Activated gamma-delta T cell treated with Interleukin-2 at 50 U/mL for 16 hours (primary cell): ENCODE data around the gene ATP5MG.
A peak's percentile ranks its signal among the peaks of the same experiment; 100 is the strongest.
"Not testable (repeated sequence)": the region's sequence is repeated elsewhere in the genome, so short reads cannot be mapped to it uniquely, and the experiment has no call there.

Experiments used
- DNase-seq: peaks from one replicate; pipeline ENCODE4 v3.0.0-alpha.2; 2020

The ATP5MG gene, protein sequence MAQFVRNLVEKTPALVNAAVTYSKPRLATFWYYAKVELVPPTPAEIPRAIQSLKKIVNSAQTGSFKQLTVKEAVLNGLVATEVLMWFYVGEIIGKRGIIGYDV

DNA sequence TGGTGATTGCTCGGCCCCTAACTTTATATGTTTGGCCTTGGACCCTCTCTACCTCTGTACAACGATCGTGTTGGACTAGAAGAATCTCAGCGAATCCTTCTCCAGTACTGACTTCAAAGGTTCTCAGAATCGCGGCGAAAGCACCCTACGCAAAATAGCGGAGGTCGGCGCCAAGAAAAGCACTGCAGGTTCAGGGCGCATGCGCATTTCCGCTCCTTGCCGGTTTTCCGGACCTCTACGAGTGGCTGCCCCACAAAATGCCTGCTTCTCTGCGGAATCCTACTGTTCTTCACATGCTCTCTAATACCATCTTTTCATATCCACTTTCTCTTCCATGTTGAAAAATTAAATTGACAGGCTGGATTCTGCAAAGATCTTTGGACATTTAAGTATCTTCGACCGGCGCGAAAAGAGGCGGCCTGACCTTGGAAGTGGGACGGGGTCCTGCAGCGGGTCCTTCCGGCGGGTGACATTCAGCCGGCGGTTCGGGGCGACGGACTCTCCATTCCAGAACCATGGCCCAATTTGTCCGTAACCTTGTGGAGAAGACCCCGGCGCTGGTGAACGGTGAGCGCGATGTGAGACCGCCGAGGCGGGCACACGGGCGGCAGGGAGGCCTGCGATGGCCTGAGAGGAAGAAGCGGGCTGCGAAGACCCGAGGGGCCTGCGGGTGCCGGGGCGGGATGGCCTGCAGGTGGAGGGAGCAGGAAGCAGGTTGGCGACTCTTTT is at the start of gene ATP5MG:
ATP5MG (plus strand) TSS at position 456 of the 729 bp plus-strand sequence; CDS start at position 516, 60 bp downstream.
- peak; percentile 92 for DNase-seq

DNA sequence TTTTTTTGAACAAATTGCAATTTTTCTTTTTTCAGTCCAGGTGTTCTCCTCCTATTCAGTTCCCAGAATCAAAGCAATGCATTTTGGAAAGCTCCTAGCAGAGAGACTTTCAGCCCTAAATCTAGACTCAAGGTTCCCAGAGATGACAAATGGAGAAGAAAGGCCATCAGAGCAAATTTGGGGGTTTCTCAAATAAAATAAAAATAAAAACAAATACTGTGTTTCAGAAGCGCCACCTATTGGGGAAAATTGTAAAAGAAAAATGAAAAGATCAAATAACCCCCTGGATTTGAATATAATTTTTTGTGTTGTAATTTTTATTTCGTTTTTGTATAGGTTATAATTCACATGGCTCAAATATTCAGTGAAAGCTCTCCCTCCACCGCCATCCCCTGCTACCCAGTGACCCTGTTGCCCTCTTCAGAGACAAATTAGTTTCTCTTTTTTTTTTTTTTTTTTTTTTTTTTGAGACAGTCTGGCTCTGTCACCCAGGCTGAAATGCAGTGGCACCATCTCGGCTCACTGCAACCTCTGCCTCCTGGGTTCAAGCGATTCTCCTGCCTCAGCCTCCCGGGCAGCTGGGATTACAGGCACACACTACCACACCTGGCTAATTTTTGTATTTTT is 48.2 kb upstream of the ATP5MG start:
- no peak for DNase-seq

DNA sequence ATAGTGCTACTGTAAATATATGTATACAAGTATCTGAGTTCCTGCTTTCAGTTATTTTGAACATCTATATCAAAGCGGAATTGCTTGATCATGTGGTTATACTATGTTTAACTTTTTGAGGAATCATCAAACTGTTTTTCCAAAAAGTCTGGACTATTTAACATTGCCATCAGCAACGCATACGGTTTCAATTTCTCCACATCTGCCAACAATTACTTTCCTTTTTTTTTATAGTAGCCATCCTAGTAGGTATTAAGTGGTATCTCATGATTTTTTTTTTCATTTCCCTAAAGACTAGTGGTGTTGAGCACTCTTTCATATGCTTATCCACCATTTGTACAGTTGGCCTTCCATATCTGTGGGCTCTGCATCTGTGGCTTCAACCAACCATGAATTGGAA is 43.3 kb upstream of the ATP5MG start:
- no peak for DNase-seq

DNA sequence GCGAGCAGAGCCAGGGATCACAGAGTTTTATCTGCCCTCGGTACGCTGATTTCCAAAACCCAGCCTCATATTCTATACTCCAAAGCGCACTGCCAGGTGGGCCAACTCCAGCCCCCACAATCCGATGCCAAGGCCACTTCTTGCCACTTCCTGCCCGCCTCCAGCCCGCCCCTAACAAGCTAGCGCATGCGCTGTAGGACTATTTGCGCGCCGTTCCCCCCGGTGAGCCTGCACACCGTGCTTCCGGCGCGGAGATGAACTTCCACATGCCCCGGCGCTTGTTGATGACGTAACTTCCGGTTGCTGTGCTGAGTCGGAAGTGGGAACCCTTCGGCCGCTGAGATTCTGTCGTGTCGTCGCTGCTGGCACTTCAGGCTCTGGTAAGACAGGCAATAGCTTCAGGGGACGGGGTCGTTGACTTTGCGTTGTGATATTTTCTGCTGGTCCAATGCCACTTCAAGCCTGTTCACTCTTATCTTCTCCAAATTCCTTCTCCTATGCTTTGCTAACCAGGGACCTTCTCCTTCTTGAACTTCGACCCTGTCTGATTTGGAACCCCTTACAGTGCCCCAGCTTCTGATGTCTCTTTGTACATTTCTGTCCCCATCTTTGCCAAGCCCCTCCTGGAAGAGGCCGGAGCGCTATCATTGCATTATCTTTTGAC is 42.0 kb upstream of the ATP5MG start, which contains the start of gene UBE4A:
UBE4A (plus strand) TSS at position 306 of the 664 bp plus-strand sequence. CDS start 5,481 bp downstream, outside the sequence.
- peak; percentile 97 for DNase-seq

DNA sequence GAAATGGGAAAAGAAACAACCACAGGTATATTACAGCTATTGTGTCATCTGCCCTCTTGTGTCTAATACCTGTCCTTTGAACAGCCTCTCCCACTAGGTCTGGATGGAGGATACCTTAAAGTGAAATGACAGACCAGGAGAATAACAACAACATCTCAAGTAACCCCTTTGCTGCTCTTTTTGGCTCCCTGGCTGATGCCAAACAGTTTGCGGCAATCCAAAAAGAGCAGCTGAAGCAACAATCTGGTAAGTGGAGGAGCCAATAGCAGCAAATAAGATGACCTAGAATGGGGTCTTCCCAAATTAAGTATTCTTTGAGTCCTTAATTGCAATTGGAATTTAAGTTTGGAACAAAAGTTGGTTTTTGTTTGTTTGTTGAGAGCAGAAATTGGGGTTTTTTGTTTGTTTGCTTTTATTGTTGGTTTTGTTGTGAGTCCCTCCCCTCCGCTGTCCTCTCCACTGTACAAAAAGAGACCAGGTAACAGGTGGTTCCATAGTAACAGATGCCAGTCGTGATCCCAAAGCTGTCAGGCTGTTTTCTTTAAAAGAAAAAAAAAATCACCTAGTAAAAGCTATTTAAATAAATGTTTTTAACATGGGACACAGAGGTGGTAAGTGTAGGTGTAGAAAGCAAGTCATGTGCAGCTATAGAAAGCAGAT is 36.3 kb upstream of the ATP5MG start:
- DNase-seq = no peak

DNA sequence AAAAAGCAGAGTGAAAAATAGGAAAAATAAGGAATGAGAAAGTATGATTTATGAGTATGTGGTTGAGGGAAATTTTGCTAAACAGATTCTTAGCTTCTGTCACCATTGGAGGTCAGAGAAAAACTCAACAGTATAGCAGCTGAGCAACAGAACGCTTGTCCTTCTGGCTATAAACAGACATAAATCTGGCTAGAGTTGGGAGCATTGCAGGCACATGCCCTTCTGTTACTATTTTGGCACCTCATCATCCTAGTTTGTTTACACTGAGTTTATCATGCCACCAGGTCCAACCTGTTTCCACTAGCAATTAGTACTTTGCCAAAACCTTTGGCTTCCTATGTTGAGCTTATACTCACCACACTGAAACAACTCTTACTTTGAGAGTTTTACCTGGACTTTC is 35.1 kb upstream of the ATP5MG start:
- DNase-seq = no peak

DNA sequence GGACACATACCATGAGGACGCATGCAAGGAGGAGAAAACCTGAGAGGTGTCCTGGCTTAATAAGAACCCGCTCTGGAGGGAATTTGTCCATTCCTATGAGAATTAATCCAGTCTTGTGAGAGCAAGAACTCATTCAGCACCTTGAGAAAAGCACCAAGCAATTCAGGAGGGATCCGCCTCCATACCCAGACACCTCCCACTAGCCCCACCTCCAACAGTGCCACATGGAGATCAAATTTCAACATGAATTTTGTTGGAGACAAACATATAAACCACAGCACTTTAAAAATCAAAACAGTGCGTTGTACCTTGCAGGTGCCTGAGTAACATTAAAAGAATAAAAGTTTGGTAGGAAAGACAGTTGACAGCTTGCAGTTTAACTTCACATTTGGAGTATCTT is 30.6 kb upstream of the ATP5MG start:
- DNase-seq = no peak

DNA sequence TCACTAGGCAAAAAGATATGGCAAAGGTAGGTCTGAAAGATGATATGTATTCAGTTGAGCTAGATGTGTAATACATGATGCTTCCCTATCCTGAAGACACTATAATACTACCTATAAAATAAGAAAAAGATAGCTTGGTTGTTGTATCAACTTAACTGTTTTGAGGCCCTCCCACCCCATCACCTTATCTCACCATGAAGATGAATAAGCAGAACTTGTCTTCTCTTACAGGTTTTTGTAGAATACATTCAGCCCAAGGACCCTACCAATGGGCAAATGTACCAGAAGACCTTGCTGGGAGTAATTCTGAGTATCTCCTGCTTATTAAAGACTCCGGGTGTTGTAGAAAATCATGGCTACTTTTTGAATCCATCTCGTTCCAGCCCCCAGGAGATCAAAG is 28.1 kb upstream of the ATP5MG start:
- DNase-seq = no peak

DNA sequence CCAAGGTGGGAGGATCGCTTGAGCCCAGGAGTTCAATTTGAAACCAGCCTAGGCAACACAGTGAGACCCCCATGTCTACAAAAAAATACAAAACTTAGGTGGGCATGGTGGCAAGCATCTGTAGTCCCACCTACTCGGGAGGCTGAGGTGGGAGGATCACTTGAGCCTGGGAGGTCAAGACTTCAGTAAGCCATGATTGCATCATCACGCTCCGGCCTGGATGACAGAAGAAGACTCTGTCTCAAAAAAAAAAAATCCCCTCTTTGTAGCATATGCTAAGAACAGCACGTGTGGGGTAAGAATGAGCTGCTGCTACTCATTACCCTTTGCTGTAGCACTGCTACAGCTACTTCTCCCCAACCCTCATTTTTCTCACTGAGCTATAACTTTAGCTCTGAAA is 27.5 kb upstream of the ATP5MG start:
- no peak for DNase-seq

DNA sequence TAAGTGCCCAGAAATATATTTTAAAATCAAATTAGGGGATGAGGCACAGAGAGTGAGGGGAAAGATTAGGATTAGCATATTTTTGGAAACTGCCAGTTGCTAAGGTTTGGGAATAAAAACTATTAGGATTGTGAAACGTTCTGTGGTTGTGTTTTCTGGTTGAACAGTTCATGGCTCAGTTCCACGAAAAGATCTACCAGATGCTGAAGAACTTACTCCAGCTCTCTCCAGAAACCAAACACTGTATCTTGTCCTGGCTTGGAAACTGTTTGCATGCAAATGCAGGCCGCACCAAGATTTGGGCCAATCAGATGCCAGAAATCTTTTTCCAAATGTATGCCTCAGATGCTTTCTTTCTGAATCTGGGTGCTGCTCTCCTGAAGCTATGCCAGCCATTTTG is 26.7 kb upstream of the ATP5MG start:
- no peak for DNase-seq

DNA sequence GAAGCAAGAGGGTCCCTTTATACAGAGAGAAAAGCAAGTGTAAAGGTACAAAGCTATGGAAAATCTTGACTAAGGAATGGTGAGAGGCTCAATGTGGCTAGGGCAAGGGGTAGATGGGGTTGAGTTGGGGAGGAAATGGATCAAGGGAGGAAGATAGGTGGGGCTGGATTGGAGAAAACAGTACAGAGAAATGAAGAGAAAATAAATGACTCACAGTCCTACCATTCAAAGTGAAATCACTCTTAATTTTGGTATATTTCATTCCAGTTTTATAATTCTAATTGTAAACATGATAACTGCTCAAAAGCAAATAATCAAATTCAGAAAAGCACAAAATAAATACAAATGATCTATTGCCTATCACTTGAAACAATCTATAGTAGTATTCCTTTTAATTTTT is 25.4 kb upstream of the ATP5MG start:
- DNase-seq = no peak

DNA sequence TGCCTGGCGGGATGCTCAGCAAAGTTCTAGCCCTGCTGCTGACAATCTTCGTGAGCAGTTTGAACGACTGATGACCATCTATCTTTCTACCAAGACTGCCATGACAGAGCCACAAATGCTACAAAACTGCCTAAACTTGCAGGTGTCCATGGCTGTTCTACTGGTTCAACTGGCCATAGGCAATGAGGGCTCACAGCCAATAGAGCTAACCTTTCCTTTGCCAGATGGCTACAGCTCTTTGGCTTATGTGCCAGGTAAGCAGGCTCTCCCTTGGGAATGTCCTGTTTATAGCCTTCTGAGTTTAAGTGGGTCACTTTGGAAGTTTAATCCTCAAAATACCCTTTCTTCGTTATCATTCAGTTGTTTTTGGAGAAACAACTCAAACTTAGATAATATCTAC is 21.9 kb upstream of the ATP5MG start:
- no peak for DNase-seq

DNA sequence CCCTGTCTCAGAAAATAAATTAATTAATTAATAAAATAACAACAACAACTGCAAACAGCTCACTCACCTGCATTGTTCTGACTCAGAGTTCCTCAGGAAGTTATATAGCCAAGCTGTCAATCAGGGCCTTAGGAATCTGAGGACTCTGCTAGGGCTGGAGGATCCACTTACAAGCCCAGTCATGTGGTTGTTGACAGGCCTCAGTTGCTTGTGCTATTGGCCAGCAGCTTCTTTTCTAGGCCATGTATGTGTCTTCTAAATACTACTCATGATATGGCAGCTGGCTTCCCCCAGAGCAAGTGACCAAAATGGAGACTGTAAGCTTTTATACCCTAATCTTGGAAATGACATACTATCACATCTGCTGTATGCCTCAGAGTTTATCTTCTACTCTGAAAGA is 20.8 kb upstream of the ATP5MG start:
- DNase-seq = no peak

DNA sequence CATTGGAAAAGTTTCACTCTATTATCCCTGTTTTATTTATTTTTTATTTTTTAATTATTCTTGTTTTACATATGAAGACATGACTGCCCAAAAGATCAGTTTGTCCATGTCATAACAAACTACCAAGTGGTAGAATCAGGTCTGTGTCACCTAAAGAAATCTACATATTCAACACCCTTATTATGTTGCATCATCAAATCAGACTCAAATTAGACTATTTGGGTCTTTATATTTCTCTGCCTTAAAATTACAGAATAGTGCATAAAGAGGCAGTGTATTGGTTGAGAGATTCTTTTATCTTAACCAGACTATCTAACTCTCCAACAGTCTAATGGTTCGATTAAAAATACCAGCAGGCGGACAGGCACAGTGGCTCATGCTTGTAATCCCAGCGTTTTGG is 18.5 kb upstream of the ATP5MG start:
- no peak for DNase-seq

DNA sequence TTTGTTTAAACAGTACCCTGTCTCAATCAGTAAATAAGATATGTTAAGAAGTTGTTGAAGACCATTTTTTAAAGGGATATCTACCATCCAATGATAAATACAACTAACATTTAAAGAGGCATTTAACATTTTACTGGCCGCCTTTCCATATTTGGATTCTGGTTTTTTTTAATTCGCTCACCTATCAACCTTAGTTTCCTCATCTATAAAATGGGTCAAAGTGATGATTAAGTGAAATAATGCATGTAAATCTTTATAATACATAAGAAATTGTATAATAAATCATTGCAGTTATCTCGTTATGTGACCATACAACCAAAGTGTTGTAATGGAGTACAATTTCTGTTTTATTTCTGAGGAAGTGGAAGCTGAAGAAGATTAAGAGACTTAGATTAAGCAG is 17.7 kb upstream of the ATP5MG start:
- DNase-seq = no peak

DNA sequence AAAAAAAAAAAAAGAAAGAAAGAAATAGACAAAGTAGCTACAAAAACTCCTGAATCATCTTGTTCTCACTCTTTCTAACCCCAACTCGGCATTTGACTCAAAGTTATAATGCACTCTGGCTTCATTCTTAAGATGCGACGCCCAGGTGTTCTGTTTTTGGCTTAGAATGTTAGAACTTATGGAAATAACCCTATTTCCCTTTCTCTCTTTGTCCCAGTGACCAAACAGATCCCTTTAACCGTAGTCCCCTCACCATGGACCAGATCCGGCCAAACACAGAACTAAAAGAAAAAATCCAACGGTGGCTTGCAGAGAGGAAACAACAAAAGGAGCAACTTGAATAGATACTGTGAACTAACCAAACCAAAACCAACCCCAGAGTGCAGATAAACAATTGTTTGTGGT is 5.3 kb upstream of the ATP5MG start:
- no peak for DNase-seq

DNA sequence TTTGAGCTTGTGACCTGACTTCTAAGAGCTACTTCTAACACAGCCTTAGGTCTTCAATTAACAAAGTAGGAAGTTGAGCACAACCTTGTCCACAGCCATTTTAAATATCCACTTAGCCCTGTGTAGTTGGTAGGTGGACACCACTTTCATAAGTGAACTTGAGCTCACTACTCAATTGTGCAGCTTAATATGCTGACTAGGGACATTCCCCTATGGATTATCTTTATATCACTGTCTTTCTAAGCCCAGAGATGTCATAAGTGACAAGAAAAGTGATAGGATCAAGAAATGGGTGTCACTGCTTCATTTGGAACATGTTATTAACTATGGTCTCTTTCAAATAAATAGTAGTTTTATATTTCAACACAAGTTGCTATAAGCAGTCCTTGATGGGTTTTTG is 4.0 kb upstream of the ATP5MG start:
- no peak for DNase-seq

DNA sequence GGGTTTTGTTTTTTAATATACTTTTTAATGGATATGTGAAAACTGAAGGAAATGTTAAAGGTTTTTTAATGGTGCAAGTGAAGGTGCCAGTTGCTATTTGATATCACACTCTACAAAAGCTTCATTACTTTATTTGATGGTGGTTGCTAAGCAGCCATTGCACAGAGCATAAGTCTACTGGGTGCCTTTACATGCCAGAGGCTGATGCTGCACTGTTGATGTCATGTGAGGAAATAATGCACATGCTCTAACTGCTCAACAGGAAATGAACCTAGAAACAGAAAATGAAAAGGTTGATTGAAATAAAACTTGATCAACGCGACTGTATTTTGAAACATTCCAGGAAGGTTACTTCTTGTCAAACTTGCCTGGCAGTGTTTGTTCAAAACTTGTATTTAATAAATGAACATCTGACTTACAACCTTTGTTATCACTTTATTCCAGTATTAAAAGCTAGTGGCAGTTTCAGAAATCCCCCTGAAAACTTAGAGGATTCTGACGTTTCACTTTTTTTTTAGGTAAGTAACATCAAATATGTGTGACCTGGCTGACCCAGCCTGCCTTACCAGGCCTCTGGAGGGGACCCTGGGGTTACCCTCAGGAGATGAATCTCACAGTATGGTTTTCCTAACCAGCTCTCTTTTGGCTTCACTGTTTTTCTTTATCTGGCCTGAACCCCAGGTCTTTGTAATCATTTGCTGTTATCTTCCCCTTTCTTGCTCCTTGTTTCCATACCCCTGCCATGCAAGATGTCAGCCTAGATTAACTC is 2.4 kb upstream of the ATP5MG start:
- peak; percentile 50 for DNase-seq

DNA sequence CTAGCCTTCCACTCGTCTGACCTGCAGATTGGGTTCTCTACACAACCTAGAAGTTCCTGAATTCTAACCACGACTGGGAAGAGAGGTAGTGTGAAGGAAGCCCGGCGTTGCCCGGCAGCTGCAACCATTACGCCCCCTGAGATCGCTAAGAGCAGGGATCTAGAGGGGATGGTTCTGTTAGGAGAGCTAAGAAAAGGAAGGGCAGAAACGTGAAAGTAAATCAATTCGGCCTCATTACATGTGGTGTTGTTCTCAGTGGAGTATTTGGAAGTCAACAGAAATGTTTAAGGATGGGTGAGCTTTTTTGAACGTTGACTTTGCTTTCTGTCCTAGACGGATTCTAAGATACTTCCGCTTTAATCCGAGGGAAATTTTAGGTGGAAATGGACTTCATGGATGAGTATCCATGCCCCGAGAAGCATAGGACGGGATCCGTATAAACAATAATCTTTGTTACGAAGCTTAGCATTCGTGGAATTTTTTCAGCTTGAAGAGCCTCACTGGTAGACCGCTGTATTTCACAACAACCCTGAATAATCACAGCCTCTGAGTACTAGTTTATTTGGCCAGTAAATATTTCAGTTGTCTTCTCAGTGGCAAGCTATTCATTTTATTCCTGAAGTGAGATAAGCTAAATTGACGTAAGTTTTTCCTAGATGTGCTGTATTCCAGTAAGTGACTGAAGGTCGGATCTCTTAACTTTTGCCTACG is 629 bp downstream of the ATP5MG start:
- no peak for DNase-seq

DNA sequence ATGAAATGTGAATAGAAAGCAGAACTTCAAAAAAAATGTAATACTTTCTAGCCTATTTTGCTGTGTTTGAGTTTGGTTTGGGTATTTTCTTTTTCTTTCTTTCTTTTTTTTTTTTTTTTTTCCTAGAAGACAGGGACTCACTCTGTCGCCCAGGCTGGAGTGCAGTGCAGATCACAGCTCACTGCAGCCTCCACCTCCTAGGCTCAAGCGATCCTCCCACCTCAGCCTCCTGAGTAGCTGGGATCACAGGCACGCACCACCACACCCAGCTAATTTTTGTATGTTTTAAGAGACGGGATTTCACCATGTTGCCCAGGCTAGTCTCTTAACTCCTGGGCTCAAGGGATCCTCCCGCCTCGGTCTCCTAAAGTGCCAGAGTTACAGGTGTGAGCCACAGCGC is 1.2 kb downstream of the ATP5MG start:
- DNase-seq = not testable (repeated sequence)

DNA sequence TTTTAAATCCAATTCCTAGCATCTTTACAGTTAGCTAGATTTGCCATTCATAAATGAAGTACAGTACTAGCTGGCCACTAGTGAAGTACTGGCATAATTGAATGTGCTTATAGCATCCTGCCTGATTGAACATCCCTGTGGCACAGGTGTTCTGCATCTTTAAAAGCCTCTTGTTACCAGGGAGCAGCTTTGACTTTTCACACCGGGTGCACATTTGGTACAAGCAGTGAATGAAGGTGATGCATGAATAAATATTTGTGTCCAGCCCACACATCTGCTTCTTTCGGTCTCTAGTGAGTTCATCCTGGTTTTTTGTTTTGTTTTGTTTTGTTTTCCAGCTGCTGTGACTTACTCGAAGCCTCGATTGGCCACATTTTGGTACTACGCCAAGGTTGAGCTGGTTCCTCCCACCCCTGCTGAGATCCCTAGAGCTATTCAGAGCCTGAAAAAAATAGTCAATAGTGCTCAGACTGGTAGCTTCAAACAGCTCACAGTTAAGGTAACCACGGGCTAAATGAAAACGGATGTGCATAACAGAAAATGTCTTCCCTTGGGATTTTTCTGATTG is 5.3 kb downstream of the ATP5MG start:
- no peak for DNase-seq
